Stomach (tissue), 4 donors: Measurements from ENCODE around the gene MUC6.

Source experiments
- POLR2A ChIP-seq, 4 donors: fragments of 450-650 bp; IDR thresholded peaks; one replicate each; pipeline ENCODE4 v1.6.1; 2016; ENCODE audit warnings: antibody characterized with exemption in 4 of 4, control low read depth in 2 of 4, mild to moderate bottlenecking in 1 of 4, moderate library complexity in 1 of 4
- TF ChIP-seq, protein P1 (sequence below), 7 experiments: fragments of 450-650 bp in 4 of 7; fragments of 200-600 bp in 3 of 7; sonication (generic) in 3 of 7; IDR thresholded peaks; one replicate each; pipeline ENCODE4 v1.5.1; 2016 to 2019; ENCODE audit warnings: antibody characterized with exemption in 7 of 7, control low read depth in 2 of 7, mild to moderate bottlenecking in 1 of 7

- TF ChIP-seq, protein P1, sequence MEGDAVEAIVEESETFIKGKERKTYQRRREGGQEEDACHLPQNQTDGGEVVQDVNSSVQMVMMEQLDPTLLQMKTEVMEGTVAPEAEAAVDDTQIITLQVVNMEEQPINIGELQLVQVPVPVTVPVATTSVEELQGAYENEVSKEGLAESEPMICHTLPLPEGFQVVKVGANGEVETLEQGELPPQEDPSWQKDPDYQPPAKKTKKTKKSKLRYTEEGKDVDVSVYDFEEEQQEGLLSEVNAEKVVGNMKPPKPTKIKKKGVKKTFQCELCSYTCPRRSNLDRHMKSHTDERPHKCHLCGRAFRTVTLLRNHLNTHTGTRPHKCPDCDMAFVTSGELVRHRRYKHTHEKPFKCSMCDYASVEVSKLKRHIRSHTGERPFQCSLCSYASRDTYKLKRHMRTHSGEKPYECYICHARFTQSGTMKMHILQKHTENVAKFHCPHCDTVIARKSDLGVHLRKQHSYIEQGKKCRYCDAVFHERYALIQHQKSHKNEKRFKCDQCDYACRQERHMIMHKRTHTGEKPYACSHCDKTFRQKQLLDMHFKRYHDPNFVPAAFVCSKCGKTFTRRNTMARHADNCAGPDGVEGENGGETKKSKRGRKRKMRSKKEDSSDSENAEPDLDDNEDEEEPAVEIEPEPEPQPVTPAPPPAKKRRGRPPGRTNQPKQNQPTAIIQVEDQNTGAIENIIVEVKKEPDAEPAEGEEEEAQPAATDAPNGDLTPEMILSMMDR (IDR thresholded peaks at IDR 0.05), result no peak
- TF ChIP-seq POLR2A (IDR thresholded peaks at IDR 0.05), result no peak
Measured at GRCh38 chr11:1054143-1055108, 17.9 kb upstream of the MUC6 start.
